GM19467 (cell line): ENCODE data around the gene ZC3H11A.
"Not testable (repeated sequence)": the region's sequence is repeated elsewhere in the genome, so short reads cannot be mapped to it uniquely, and the experiment has no call there.

ENCODE experiments used
- ATAC-seq: cut with Tn5 transposase; IDR thresholded peaks from one replicate; pipeline ENCODE4 v1.9.1; 2021; ENCODE audit warnings: mild to moderate bottlenecking, moderate library complexity; ENCODE audit not compliant: unreplicated experiment

The ZC3H11A gene

DNA sequence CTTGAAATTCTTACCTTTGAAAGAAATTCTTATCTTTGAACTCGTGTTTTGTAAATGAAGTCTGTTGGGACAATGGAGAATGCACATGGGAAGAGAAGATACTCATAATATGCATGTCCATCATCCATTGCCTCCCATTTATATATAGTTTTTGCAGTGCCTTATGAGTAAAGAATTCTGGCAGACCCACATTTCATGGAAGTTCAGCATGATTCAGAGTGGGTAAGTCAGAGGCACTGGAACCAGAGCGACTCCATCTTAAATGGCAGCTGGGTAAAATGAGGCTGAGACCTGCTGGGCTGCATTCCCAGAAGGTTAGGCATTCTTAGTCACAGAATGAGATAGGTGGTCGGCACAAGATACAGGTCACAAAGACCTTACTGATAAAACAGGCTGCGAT, 16.6 kb upstream of the ZC3H11A start:
- no peak for ATAC-seq

DNA sequence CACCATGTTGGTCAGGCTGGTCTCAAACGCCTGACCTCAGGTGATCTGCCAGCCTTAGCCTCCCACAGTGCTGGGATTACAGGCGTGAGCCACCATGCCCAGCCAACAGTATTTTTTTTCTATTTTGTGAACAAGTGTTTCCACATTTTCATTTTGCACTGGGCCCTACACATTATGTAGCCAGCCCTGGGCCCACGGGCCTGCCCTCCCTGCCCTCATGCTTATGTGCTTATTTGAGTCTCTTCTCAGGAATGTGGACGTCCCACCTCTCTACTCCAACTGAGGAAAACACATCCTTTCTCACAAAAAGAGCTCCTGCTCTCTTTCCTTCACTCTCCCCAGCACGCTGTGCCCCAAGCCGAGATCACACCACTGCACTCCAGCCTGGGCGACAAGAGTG, 13.5 kb upstream of the ZC3H11A start:
- ATAC-seq = no peak

DNA sequence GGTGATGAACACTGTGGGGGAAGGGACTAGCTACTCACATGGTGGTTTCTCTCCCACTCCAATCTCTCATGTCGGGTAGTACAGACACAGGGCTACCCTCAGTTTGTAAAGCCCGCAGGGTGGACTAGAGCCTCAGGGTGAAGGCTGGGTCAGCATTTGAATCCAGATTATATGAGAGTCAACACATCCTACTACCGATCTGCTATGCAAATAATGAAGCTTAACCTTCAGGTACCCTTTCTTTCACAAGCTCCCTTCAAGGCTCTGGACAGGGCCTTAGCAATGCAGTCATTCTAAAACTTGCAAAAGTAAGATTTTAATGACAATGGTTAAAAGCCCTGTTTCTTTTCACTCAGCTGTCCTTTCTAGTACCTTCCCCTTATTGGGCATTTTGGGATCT, 5.5 kb upstream of the ZC3H11A start:
- no peak for ATAC-seq

DNA sequence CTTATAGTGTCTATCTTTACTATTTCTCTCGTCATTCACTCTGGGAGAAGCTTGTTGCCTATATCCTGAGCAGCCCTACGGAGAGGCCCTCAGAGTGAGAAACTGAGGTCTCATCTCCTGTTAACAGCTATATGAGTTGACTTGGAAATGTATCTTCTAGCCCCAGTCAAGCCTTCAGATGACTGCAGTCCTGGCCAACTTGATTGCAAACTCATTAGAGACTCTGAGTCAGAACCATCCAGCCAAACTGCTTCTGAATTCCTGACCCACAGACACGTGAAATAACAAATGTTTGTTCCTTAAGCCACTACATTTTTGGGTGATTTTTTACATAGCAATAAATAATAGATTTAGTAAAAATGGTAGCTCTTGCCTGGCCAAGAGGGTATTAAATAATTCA, 3.9 kb upstream of the ZC3H11A start:
- ATAC-seq = no peak

DNA sequence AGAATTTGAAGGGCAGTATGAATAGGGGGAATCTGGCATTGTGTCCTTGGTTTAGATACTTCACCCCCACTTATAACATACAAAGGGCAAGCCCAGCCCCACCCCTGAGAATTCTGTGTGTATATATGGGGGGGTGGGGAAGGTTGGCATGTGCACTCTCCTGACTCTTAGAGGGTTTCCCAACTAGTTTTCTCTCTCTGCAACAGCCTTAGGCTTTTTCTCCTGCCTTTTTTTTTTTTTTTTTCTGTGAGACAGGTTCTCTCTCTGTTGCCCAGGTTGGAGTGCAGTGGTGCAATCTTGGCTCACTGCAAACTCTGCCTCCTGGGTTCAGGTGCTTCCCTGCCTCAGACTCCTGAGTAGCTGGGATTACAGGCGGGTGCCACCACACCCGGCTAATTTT, 2.9 kb upstream of the ZC3H11A start:
- no peak for ATAC-seq

DNA sequence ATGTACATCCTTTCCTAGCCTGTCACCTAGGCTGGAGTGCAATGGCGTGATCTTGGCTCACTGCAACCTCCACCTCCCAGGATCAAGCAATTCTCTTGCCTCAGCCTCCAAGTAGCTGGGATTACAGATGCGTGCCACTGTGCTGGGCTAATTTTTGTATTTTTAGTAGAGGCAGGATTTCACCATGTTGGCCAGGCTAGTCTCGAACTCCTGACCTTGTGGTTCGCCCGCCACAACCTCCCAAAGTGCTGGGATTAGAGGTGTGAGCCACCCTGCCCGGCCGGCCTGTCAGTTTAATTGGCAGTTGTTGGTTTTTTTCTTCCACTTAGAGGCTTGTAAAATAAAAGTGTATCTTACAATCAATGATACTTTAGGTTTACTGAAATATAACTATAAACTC, 1.9 kb upstream of the ZC3H11A start:
- ATAC-seq = not testable (repeated sequence)

DNA sequence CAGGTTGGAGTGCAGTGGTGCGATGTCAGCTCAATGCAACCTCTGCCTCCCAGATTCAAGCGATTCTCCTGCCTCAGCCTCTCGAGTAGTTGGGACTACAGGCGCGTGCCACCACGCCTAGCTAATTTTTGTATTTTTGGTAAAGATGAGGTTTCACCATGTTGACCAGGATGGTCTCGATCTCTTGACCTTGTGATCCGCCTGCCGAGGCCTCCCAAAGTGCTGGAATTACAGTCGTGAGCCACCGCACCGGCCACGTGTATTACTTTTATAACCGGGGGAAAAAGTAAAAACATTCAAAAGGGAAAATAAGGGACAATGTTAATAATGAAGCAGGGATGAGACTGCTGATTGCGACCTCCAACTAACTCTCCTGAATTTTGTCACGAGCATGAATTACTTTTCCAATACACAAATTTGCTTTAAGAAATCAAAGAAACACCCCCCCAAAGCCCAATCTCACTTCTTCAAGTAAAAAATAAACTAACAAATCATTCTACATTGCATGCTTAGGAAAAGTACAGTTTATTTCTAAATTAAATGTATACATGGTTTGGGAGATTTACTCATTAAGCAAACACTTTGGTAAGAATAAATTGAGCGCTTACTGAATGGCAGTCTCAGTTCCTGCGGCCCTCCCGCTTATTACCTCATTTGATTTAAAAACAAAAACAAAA, 521 bp upstream of the ZC3H11A start:
- no peak for ATAC-seq

DNA sequence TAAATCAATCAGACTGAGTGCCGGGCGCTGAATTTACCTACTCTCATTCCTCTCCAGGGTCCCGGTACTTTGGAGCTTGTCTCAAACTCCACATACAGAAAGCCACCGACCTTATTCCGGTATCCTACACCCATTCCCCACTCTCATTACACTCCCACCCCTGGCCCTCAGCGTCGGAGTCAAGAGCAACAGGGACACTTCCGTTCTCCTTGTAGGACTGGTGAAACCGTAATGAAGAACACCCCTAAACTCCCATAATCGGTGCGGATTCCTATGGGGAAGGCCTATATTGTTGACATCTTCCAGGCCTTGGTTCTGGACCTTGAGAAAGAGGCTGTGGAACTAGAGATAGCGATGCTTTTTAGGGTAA, 798 bp downstream of the ZC3H11A start:
- no peak for ATAC-seq

DNA sequence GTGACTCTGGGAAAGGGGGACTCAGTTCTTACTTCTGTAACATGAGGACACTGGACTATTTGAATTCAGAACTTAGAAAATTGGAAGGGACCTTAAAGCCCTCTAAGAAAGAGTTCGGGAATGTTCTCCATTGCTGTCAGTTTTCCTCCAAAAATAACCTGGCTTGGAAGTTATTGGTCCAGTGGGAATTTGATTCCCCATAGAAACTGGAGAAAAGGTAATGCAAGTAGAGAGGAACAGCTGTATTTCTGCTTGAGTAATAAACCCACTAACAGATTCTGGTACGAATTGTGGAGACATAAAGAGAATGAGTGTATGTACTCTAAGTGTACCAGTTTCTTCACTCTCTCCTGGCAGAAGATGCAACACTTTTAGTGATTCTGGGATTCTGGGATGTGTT, 1.8 kb downstream of the ZC3H11A start:
- ATAC-seq = no peak

DNA sequence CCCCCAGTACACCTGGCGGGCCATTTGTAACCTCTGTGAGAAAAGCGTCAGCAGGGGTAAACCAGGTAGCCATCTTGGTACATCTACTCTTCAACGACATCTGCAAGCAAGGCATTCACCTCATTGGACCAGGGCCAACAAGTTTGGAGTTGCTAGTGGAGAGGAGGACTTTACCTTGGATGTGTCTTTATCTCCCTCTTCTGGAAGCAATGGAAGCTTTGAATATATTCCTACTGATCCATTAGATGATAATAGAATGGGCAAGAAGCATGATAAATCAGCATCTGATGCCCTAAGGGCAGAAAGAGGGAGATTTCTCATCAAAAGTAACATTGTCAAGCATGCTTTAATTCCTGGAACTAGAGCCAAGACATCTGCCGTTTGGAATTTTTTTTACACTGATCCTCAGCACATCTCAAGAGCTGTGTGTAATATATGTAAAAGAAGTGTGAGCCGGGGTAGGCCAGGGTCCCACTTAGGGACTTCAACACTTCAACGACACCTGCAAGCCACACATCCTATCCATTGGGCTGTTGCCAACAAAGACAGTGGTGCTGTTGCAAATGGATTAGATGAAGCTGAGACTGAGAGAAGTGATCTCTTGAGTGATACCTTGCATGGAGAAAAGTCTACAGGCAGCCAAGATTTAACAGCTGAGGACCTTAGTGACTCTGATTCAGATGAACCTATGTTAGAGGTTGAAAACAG, 2.7 kb downstream of the ZC3H11A start:
- ATAC-seq = no peak

DNA sequence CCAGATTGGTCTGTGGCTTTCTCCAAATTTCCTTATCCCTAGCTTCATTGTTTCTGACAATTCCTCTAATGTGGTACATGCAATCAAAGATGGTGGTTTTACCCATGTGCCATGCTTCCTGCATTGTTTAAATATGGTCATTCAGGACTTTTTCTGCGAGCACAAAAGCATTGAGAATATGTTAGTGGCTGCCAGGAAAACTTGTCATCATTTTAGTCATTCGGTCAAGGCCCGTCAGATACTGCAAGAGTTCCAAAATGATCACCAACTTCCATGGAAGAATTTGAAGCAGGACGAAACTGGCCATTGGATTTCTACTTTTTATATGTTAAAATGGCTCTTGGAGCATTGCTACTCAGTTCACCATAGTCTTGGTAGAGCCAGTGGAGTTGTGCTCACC, 3.7 kb downstream of the ZC3H11A start:
- ATAC-seq = no peak

DNA sequence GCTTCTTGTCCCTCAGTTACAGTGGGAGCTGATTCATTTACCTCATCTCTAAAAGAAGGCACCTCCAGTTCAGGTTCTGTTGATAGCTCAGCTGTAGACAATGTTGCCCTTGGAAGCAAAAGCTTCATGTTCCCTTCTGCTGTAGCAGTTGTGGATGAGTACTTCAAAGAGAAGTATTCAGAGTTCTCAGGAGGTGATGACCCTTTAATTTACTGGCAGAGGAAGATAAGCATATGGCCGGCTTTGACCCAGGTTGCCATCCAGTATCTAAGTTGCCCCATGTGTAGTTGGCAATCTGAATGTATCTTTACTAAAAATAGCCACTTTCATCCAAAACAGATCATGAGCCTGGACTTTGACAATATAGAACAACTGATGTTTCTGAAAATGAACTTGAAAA, 4.5 kb downstream of the ZC3H11A start:
- ATAC-seq = no peak

DNA sequence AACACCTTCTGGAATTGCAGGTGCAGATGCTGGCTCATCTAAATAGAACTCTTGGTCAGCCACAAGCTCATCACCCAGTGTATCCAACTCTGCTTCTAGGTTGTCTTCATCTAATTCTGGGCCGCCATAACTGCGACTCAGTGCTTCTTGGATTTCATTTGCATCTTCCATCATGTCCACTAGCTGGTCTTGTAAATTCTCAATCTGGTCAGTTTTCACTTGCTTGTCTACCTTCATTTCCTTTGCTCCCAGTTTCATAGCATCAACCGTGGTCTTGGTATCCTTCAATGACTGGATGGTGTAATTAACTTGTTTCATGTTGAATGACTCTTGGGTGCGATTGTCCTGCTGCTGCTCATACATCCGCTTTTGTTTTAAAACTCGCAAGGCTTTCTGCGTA, 10.3 kb downstream of the ZC3H11A start:
- ATAC-seq = no peak

DNA sequence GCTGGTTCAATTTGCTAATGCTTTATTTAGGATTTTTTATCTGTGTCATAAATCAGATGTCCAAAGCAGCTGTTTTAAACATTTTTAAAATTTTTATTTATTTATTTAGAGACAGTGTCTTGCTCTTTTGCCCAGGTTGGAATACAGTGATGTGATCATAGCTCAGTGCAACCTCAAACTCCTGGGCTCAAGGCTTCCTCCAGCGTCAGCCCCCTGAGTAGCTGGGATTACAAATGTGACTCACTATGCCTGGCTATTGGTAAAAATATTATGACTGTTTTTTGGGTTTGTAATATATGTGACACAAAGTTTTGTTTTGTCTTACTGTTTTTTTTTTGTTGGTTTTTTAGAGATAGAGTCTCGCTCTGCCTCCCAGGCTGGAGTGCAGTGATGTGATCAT, 11.8 kb downstream of the ZC3H11A start:
- ATAC-seq = no peak

DNA sequence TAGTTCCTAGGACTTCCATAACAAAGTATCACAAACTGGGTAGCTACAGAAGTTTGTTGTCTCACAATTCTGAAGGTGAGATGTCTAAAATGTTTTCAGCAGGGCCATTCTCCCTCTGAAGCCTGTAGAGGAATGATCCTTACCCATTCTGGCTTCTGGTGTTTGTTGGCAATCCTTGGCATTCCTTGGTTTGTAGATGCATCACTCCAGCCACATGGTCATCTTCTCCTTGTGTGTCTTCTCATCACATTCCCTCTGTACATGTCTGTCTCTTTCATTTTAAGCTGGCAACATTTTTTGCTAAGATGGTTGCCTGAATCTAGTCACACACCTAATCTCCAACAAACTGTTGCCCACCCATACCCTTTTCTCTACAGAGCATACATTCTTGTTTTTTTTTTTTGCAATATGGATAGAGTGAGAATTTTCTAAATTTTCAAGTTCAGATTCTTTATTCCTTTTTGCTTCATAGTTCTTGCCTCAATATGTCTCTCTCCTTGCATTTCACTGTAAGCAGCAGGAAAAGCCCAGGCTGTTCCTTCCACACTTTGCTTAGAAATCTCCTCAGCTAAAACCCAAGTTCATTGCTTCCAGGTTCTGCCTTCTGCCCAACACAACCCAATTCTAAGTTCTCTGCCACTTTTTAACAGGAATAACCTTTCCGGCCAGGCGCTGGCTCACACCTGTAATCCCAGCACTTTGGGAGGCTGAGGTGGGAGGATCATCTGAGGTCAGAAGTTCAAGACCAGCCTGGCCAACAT, 18.3 kb downstream of the ZC3H11A start:
- no peak for ATAC-seq

DNA sequence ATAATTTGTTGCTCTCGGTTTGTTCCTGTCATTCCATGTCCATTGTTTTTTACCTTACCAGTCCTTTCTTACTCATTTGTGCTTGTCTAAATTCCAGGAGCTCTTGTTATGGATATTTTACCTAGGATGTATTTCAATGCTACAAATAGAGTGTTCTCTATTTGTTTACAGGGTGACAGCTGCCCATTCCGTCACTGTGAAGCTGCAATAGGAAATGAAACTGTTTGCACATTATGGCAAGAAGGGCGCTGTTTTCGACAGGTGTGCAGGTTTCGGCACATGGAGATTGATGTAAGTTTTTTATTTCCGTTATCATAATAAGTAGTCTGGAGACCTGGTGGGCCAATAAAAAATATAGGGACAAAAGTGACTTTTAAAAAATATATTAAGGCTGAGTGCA, 23.0 kb downstream of the ZC3H11A start:
- ATAC-seq = no peak

DNA sequence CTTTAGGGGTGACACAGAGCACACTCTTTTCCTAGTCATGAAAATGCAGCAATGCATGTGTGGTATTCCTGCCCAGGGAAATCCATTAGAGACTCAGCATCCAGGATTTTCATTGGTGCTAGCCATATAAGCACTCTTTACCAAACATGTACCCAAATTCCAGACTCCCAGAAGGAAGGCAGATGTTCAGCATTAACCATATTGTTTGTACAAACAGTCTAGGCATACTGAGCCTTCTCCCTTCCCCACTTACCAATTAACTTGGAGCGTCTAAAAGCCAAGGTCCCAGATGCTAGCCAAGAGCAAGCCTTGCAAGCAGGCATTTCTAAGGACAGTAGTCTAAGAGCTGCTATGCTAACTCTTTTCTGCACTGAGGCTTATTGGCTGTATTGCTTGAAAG, 27.9 kb downstream of the ZC3H11A start:
- ATAC-seq = no peak

DNA sequence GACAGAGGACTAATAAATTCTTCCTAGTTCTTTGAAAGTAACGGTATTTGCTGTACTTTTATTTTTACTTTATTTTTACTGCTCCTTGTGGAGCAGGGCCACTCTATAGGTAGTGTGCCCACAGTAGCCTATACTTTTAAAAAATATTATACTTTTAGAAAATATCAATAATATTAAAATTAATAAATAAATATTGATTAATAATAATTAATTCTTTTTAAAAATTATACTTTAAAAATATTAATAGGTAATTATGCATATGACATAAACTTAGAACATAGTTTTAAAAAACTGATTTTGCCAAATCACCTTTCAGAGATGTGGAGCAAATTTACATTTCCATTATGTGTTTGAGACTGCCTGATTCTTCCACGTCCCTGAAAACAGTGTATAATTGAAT, 30.8 kb downstream of the ZC3H11A start:
- ATAC-seq = no peak

DNA sequence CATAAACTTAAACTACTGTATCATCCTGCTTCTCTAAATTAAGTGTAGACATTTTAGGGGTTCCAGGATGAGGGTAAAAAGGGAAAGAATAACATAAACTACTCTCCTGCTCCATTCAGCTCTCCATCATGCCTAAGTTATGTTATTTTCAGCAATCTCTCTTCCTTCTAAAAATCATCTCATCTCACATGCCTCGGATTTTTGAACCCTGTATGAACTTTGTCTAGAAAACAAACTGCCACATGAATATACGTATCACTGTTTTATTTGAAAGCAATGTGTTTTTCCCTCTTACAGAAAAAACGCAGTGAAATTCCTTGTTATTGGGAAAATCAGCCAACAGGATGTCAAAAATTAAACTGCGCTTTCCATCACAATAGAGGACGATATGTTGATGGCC, 32.6 kb downstream of the ZC3H11A start:
- ATAC-seq = no peak

DNA sequence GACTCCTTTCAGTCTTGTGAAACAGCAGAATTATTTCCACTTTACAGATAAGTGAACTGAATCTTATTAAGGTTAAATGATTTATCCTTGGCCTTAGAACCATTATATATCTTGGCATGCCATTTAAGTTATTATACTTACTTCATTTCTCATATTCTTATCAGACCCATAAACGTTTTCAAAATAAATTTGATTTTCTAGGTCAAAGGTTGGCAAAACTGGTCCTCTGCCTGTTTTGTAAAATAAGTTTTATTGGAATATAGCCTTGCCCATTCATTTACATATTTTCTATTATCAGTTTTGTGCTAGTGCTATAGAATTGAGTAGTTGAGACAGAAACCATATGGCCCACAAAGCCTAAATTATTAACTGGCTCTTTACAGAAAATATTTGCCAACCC, 33.1 kb downstream of the ZC3H11A start:
- ATAC-seq = no peak

DNA sequence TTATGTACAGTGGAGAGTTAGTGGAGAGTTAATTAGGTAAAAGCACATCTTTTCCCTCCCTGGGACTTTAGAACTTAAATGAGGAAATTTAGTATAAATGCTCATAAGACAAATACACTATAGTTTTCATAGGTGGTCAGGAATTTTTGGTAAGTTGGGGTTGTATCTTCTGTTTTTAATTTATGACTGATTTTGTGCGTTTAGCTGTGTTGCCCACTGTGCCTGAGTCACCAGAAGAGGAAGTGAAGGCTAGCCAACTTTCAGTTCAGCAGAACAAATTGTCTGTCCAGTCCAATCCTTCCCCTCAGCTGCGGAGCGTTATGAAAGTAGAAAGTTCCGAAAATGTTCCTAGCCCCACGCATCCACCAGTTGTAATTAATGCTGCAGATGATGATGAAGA, 33.8 kb downstream of the ZC3H11A start:
- not testable (repeated sequence) for ATAC-seq

DNA sequence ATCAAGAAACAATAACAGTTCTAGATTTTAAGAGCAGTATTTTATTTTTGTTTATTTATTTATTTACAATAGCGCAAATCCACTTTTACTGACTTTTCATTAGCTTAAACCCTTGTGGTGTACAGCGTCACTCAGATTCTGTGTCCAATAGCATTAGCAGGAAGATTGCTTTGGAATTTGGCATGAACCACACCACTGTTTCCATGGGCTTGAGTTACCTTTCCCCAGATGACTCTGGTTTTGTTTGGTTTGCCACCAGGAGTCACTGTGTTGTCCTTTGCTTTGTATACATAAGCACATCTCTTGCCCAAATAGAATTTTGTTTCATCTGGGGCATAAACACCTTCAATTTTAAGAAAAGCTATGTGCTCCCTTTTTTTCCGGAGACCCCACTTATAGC, 40.1 kb downstream of the ZC3H11A start:
- ATAC-seq = no peak
